ENCODE measurements around the gene MAPKBP1.

DNA sequence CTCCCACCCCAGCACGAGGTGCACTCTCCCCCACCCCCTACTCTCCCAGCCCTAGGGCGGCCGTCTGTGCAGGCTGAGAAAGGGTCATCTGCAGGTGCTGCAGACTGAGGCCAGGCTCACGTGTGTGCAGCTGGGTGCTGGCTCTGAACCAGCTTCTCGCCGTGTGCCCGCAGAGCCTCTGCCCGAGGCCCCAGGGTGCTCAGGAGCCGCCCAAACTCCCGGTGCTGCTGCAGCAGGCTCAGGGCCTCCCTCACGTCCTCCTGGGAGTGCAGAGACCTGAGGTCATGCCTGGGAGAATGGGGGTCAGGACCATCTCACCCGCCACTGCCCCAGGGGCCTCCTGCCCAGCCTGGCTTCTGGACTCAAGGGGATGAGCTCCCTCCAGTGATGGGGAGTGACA is 102.4 kb downstream of the MAPKBP1 start:
- TF ChIP-seq TAF1 (IDR thresholded peaks at IDR 0.05; ENCODE audit: borderline replicate concordance, low read depth, low read length) (no peak), POLR2AphosphoS5 (IDR thresholded peaks at IDR 0.05; ENCODE audit: low read depth, low read length) (no peak), POLR2A (IDR thresholded peaks at IDR 0.05; ENCODE audit: low read depth, low read length) (no peak)
